ENCODE measurements around the gene VANGL2. TPM values are rescaled to one million over a fixed set of nuclear protein-coding genes. Genes with fewer than 3 reads are reported as not detected.

VANGL2 gene
- total and polyA plus RNA-seq, 2 of the 4 experiments (the other 2 are of a cell fraction) = 0.36 to 3.6 TPM

GRCh38 chr1:160374306-160375110 is 25.9 kb upstream of the VANGL2 start (continued):
- no peak for TF ChIP-seq MAFK (IDR thresholded peaks at IDR 0.05; ENCODE audit: low read depth, low read length)

GRCh38 chr1:160375788-160376524 is 24.4 kb upstream of the VANGL2 start:
- ChIA-PET POLR2A (ENCODE audit: unreplicated experiment) (no interaction called here), CTCF (interaction anchor here (0.6 to 2.3 kb wide), 13 partner anchors 12 to 357 kb away, joined by 3 to 12 read pairs (median 4); no protein-coding TSS in a partner anchor)
- Histone ChIP-seq H3K27me3 (ENCODE audit: control insufficient read depth, insufficient read depth, low read length) (peaks cover 13% of the 10 kb centered on the region; the same call in 1 of the 2 replicates), H3K23ac (ENCODE audit: low read depth, low read length) (no peak overlapping the region; the same call in 1 of the 2 replicates), H2BK20ac (ENCODE audit: low read depth, low read length) (no peak overlapping the region), H3K79me1 (ENCODE audit: low read depth in 1 of 2, low read length in 2 of 2) (no peaks in the 10 kb centered on the region), H3K9me3 (ENCODE audit: control insufficient read depth, insufficient read depth, low read length) (no peaks in the 10 kb centered on the region), H3K4me1 (ENCODE audit: control insufficient read depth, insufficient read depth, low read length) (no peaks in the 10 kb centered on the region), H3K27ac (ENCODE audit: insufficient read depth, low read length) (no peak overlapping the region), H3K9ac (ENCODE audit: low read depth, low read length) (no peak overlapping the region), H3K18ac (ENCODE audit: low read depth, low read length) (no peak overlapping the region), H4K20me1 (ENCODE audit: insufficient read depth, low read length) (no peaks in the 10 kb centered on the region), H3K9me1 (ENCODE audit: insufficient read depth, low read length) (no peaks in the 10 kb centered on the region; the same call in 1 of the 2 replicates), H2AK9ac (replicated peaks; ENCODE audit: low read depth, low read length, poor library complexity) (peak overlapping the region; percentile 50), H2BK15ac (ENCODE audit: low read depth, low read length) (no peak overlapping the region; the same call in 2 of the 3 replicates), H4K5ac (ENCODE audit: low read depth, low read length) (no peak overlapping the region), H2AK5ac (ENCODE audit: low read depth, low read length) (no peak overlapping the region), H3K14ac (replicated peaks; ENCODE audit: low read depth, low read length) (no peak overlapping the region; the same call in 1 of the 2 replicates), H3K4me3 (ENCODE audit: insufficient read depth, low read depth, low read length) (no peak overlapping the region), H2AFZ (replicated peaks; ENCODE audit: low read length, poor library complexity) (peak overlapping the region; percentile 71), H2BK5ac (ENCODE audit: low read depth, low read length, poor library complexity, severe bottlenecking) (no peak overlapping the region), H3K4me2 (ENCODE audit: low read depth, low read length) (no peak overlapping the region), H4K91ac (ENCODE audit: insufficient read depth, low read depth, low read length) (no peak overlapping the region), H2BK120ac (ENCODE audit: low read depth, low read length) (no peak overlapping the region), H3K56ac (ENCODE audit: extremely low read depth, insufficient read depth, low read length) (no peak overlapping the region), H4K8ac (ENCODE audit: low read depth in 2 of 2, low read length in 2 of 2) (no peak overlapping the region), H3K36me3 (ENCODE audit: control insufficient read depth, insufficient read depth, low read length) (no peaks in the 10 kb centered on the region), H3K4ac (ENCODE audit: low read depth, low read length) (no peak overlapping the region)
- TF ChIP-seq RCOR1 (IDR thresholded peaks at IDR 0.05; ENCODE audit: insufficient replicate concordance, low read length) = no peak
- TF ChIP-seq MXI1 (IDR thresholded peaks at IDR 0.05; ENCODE audit: borderline replicate concordance, low read depth, low read length) = no peak
- no peak for TF ChIP-seq USF2 (IDR thresholded peaks at IDR 0.05; ENCODE audit: low read depth, low read length)
- intact Hi-C loops (cut with micrococcal nuclease) (loop anchor here (1.0 to 10.0 kb wide), 5 partner anchors 85 to 431 kb away; partner anchors contain the start of gene IGSF9), in situ Hi-C loops (cut with MboI; ENCODE audit: low sequenced_read_pairs) (loop anchor here (10.0 kb wide), 1 partner anchor 441 kb away; no protein-coding TSS in a partner anchor), dilution Hi-C loops (cut with HindIII; ENCODE audit: low sequenced_read_pairs, unreplicated experiment) (no loop called here)
- peak; percentile 16 for ATAC-seq (ENCODE audit: low read depth)
- DNase-seq = no peak
- BruUV-seq (replicated peaks) = no TSS peak
- WGBS, 2 experiments (ENCODE audit: extremely low coverage in 2 of 2, insufficient read length in 1 of 2) = 35% methylated on average over 3 of the region's 9 CpGs; no CpG with 5 or more reads in 1 of the 2 experiments

Data from IMR-90 (cell line).